Measurements from ENCODE around the gene CDH18. TPM values are rescaled to one million over a fixed set of nuclear protein-coding genes. Genes with fewer than 3 reads are reported as not detected.

The CDH18 gene
- polyA plus RNA-seq, 1 donor from 2014 or later, result 5.6 TPM

DNA sequence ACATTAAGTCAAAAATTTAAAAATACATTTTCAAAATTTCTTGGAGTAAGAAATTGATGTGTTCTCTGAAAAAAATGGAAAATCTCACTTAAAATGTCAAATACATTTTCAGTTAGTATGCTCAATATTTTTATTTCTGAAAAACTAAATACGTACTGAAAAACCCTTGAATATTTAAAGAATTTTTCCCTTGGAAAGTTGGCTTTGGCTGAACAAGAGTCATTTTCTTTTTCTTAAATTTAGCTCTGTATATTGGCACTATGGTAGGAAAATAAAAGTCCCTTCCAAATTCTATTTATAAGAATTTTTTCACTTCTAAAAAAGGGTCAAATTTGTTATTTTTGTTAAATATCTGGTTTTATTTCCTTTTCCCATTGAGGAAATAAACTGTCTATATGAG, 29.0 kb upstream of the CDH18 start:
- Histone ChIP-seq H2AFZ (ENCODE audit: low read depth, low read length) (no peak overlapping the region), H3K9me2 (ENCODE audit: insufficient read depth, low read length) (no peaks in the 10 kb centered on the region), H3K79me2 (replicated peaks; ENCODE audit: insufficient read depth, low read length) (no peaks in the 10 kb centered on the region), H3K9me3 (ENCODE audit: low read length) (no peaks in the 10 kb centered on the region), H3F3A (ENCODE audit: insufficient read depth, low read length, poor library complexity, severe bottlenecking) (no peaks in the 10 kb centered on the region), H3K27ac (ENCODE audit: low read length) (no peak overlapping the region), H3K27me3 (ENCODE audit: insufficient read depth, low read depth, low read length) (no peaks in the 10 kb centered on the region), H3K36me3 (ENCODE audit: insufficient read depth, low read length) (no peaks in the 10 kb centered on the region), H3K4me3 (ENCODE audit: low read length) (no peak overlapping the region), H3K9ac (ENCODE audit: low read length) (no peak overlapping the region), H3K4me2 (ENCODE audit: low read length) (no peak overlapping the region), H4K20me1 (ENCODE audit: insufficient read depth) (no peaks in the 10 kb centered on the region)
- TF ChIP-seq EP300 (conservative IDR thresholded peaks at IDR 0.05; ENCODE audit: poor library complexity, severe bottlenecking), result no peak
- TF ChIP-seq RAD21 (conservative IDR thresholded peaks at IDR 0.05), result no peak
- TF ChIP-seq, protein P1, sequence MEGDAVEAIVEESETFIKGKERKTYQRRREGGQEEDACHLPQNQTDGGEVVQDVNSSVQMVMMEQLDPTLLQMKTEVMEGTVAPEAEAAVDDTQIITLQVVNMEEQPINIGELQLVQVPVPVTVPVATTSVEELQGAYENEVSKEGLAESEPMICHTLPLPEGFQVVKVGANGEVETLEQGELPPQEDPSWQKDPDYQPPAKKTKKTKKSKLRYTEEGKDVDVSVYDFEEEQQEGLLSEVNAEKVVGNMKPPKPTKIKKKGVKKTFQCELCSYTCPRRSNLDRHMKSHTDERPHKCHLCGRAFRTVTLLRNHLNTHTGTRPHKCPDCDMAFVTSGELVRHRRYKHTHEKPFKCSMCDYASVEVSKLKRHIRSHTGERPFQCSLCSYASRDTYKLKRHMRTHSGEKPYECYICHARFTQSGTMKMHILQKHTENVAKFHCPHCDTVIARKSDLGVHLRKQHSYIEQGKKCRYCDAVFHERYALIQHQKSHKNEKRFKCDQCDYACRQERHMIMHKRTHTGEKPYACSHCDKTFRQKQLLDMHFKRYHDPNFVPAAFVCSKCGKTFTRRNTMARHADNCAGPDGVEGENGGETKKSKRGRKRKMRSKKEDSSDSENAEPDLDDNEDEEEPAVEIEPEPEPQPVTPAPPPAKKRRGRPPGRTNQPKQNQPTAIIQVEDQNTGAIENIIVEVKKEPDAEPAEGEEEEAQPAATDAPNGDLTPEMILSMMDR (IDR thresholded peaks at IDR 0.05; ENCODE audit: poor library complexity, severe bottlenecking), result no peak
- no peak for TF ChIP-seq SMC3 (conservative IDR thresholded peaks at IDR 0.05; ENCODE audit: poor library complexity)
- no peak for TF ChIP-seq MXI1 (conservative IDR thresholded peaks at IDR 0.05; ENCODE audit: poor library complexity, severe bottlenecking)
- TF ChIP-seq, protein P2, sequence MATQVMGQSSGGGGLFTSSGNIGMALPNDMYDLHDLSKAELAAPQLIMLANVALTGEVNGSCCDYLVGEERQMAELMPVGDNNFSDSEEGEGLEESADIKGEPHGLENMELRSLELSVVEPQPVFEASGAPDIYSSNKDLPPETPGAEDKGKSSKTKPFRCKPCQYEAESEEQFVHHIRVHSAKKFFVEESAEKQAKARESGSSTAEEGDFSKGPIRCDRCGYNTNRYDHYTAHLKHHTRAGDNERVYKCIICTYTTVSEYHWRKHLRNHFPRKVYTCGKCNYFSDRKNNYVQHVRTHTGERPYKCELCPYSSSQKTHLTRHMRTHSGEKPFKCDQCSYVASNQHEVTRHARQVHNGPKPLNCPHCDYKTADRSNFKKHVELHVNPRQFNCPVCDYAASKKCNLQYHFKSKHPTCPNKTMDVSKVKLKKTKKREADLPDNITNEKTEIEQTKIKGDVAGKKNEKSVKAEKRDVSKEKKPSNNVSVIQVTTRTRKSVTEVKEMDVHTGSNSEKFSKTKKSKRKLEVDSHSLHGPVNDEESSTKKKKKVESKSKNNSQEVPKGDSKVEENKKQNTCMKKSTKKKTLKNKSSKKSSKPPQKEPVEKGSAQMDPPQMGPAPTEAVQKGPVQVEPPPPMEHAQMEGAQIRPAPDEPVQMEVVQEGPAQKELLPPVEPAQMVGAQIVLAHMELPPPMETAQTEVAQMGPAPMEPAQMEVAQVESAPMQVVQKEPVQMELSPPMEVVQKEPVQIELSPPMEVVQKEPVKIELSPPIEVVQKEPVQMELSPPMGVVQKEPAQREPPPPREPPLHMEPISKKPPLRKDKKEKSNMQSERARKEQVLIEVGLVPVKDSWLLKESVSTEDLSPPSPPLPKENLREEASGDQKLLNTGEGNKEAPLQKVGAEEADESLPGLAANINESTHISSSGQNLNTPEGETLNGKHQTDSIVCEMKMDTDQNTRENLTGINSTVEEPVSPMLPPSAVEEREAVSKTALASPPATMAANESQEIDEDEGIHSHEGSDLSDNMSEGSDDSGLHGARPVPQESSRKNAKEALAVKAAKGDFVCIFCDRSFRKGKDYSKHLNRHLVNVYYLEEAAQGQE (IDR thresholded peaks at IDR 0.05; ENCODE audit: borderline replicate concordance), result no peak
- no peak for TF ChIP-seq TAF1 (IDR thresholded peaks at IDR 0.05; ENCODE audit: low read depth)

DNA sequence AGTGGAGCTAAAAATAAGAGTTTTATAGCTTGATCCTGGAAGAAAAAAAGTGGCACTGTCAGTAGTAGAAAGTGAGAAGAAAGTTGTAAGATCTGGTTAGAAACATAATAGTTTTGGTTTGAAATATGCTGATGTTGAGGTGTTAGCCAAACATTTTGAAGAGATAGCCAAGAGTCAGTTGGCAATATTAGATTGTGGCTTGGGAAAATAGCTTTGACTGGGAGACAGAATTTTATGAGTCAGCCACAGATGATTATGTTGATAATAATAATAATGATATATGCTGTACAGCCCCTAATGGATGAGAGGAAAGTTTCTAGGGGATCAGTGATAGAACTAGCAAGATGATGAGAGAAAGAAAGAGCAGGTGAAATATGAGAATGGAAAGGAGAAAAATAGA, 12.4 kb upstream of the CDH18 start:
- Histone ChIP-seq H3K9me2 (ENCODE audit: insufficient read depth, low read length) (no peaks in the 10 kb centered on the region), H3K4me3 (ENCODE audit: low read length) (no peak overlapping the region), H2AFZ (ENCODE audit: low read depth, low read length) (no peak overlapping the region), H3K4me2 (ENCODE audit: low read length) (no peak overlapping the region), H3K27me3 (ENCODE audit: insufficient read depth, low read depth, low read length) (no peaks in the 10 kb centered on the region), H3K9me3 (ENCODE audit: low read length) (no peaks in the 10 kb centered on the region), H3K36me3 (ENCODE audit: insufficient read depth, low read length) (no peaks in the 10 kb centered on the region), H3K27ac (ENCODE audit: low read length) (no peak overlapping the region), H3K79me2 (replicated peaks; ENCODE audit: insufficient read depth, low read length) (no peaks in the 10 kb centered on the region), H4K20me1 (ENCODE audit: insufficient read depth) (no peaks in the 10 kb centered on the region), H3F3A (ENCODE audit: insufficient read depth, low read length, poor library complexity, severe bottlenecking) (no peaks in the 10 kb centered on the region), H3K9ac (ENCODE audit: low read length) (no peak overlapping the region)
- TF ChIP-seq POLR2AphosphoS5 (IDR thresholded peaks at IDR 0.05) (no peak), EZH2 (IDR thresholded peaks at IDR 0.05; ENCODE audit: borderline replicate concordance, insufficient read depth, low read length, poor library complexity, severe bottlenecking) (no peak)
- TF ChIP-seq, protein P1 (IDR thresholded peaks at IDR 0.05; ENCODE audit: poor library complexity, severe bottlenecking), result no peak

Data from neural cell (in vitro differentiated cells).